H1 (cell line): ENCODE results near the gene SPAG16. TPM values are rescaled to one million over a fixed set of nuclear protein-coding genes. Genes with fewer than 3 reads are reported as not detected.
A peak's percentile ranks its signal among the peaks of the same experiment; 100 is the strongest.

ENCODE experiments used
- CTCF ChIA-PET: fragments of 300-600 bp; sonication (Branson Sonifier 250); formaldehyde crosslinking; loops from one replicate; lab custom pipeline; 2021; ENCODE audit not compliant: partially characterized antibody; lab: Charles Lee
- POLR2A ChIA-PET: fragments of 300-600 bp; sonication (Branson Sonifier 250); formaldehyde crosslinking; loops from one replicate; lab custom pipeline; 2021; ENCODE audit warnings: inconsistent platforms; ENCODE audit not compliant: partially characterized antibody; lab: Charles Lee
- DNase-seq, 2 experiments: peaks; one replicate each; pipeline versions ENCODE4 v3.0.0 to v3.0.0-alpha.2; 2010 to 2022; ENCODE audit warnings: low spot score in 2 of 2, low read depth in 1 of 2, mixed read lengths in 1 of 2
- FAIRE-seq: peaks from 2 replicates; lab custom pipeline; 2011; peaks lifted over from hg19 to GRCh38; lab: Jason Lieb, UNC
- H2AFZ ChIP-seq: 2 replicates; pipeline ENCODE4 v1.8.1; 2012; ENCODE audit warnings: low read length, inconsistent platforms
- H2AK5ac ChIP-seq: 2 replicates; pipeline ENCODE4 v1.6.1; 2013; ENCODE audit warnings: low read depth, low read length
- H2BK120ac ChIP-seq: replicated peaks from 2 replicates; pipeline ENCODE3; 2013; ENCODE audit warnings: low read depth, low read length, inconsistent platforms
- H2BK12ac ChIP-seq: 2 replicates; pipeline ENCODE4 v1.6.1; 2013; ENCODE audit warnings: low read depth, low read length
- H2BK15ac ChIP-seq: 2 replicates; pipeline ENCODE4 v1.6.1; 2013; ENCODE audit warnings: low read length
- H2BK20ac ChIP-seq: 2 replicates; pipeline ENCODE4 v1.6.1; 2013; ENCODE audit warnings: low read length
- H2BK5ac ChIP-seq: 2 replicates; pipeline ENCODE4 v1.6.1; 2013; ENCODE audit warnings: low read depth, low read length
- H3K14ac ChIP-seq: 2 replicates; pipeline ENCODE4 v1.6.1; 2013; ENCODE audit warnings: inconsistent platforms; ENCODE audit not compliant: insufficient read length
- H3K18ac ChIP-seq: 2 replicates; pipeline ENCODE4 v1.6.1; 2013; ENCODE audit warnings: low read length; ENCODE audit errors: extremely low read depth
- H3K23ac ChIP-seq: 2 replicates; pipeline ENCODE4 v1.6.1; 2013; ENCODE audit warnings: inconsistent platforms; ENCODE audit not compliant: insufficient read length
- H3K23me2 ChIP-seq: 2 replicates; pipeline ENCODE4 v1.6.1; 2013; ENCODE audit warnings: low read depth, low read length
- H3K27ac ChIP-seq: 2 replicates; pipeline ENCODE4 v1.6.1; 2011; ENCODE audit warnings: low read depth, low read length, inconsistent platforms
- H3K27me3 ChIP-seq, 4 experiments: replicated peaks in 1 of 4; 1 replicate in 1 of 4; 2 replicates in 3 of 4; pipeline versions ENCODE4 v1.6.1 to v1.8.1; 2011 to 2013; ENCODE audit warnings: low read length in 3 of 4, mild to moderate bottlenecking in 3 of 4, inconsistent platforms in 2 of 4, mixed read lengths in 2 of 4, moderate library complexity in 1 of 4; ENCODE audit not compliant: control insufficient read depth in 3 of 4, insufficient read depth in 3 of 4; ENCODE audit errors: extremely low read depth in 1 of 4
- H3K36me3 ChIP-seq, 4 experiments: 2 replicates each; pipeline versions ENCODE4 v1.6.1 to v1.8.1; 2011 to 2013; ENCODE audit warnings: mild to moderate bottlenecking in 4 of 4, low read length in 3 of 4, moderate library complexity in 2 of 4, control low read depth in 1 of 4, inconsistent platforms in 1 of 4; ENCODE audit not compliant: insufficient read depth in 4 of 4, control insufficient read depth in 2 of 4
- H3K4ac ChIP-seq: replicated peaks from 2 replicates; pipeline ENCODE3; 2013; ENCODE audit warnings: low read length, low read depth, mixed read lengths, inconsistent platforms; ENCODE audit not compliant: insufficient read length
- H3K4me1 ChIP-seq, 4 experiments: replicated peaks in 1 of 4; 1 replicate in 1 of 4; 2 replicates in 3 of 4; pipeline versions ENCODE4 v1.6.1 to v1.8.1; 2011 to 2013; ENCODE audit warnings: low read length in 3 of 4, inconsistent platforms in 2 of 4, mixed read lengths in 1 of 4; ENCODE audit not compliant: insufficient read depth in 4 of 4, control insufficient read depth in 3 of 4
- H3K4me2 ChIP-seq, 2 experiments: 2 replicates each; pipeline versions ENCODE4 v1.6.1 to v1.8.1; 2011 to 2013; ENCODE audit warnings: low read depth in 2 of 2, low read length in 2 of 2, control low read depth in 1 of 2, inconsistent platforms in 1 of 2, mild to moderate bottlenecking in 1 of 2; ENCODE audit not compliant: insufficient read depth in 1 of 2
- H3K4me3 ChIP-seq, 4 experiments: fragments of 200-600, 300-600 bp in 1 of 4; sonication (generic), shearing (Covaris generic), sonication (Bioruptor Twin) in 1 of 4; 2 replicates each; pipeline versions ENCODE4 v1.5.1 to v1.8.1; 2011 to 2016; ENCODE audit warnings: low read length in 4 of 4, low read depth in 3 of 4, control low read depth in 2 of 4, inconsistent platforms in 2 of 4, mild to moderate bottlenecking in 2 of 4, mixed read lengths in 1 of 4, moderate library complexity in 1 of 4; ENCODE audit not compliant: insufficient read depth in 2 of 4; ENCODE audit errors: extremely low read depth in 1 of 4
- H3K56ac ChIP-seq: replicated peaks from 2 replicates; pipeline ENCODE3; 2013; ENCODE audit warnings: low read depth, mild to moderate bottlenecking, mixed read lengths, low read length, inconsistent platforms; ENCODE audit not compliant: insufficient read length
- H3K79me1 ChIP-seq: 2 replicates; pipeline ENCODE4 v1.6.1; 2013; ENCODE audit warnings: low read depth, low read length, control low read depth
- H3K79me2 ChIP-seq, 2 experiments: 2 replicates each; pipeline versions ENCODE4 v1.6.1 to v1.8.1; 2012 to 2013; ENCODE audit warnings: low read length in 2 of 2, mild to moderate bottlenecking in 2 of 2, inconsistent platforms in 1 of 2; ENCODE audit not compliant: insufficient read depth in 2 of 2, control insufficient read depth in 1 of 2
- H3K9ac ChIP-seq, 4 experiments: replicated peaks in 1 of 4; 1 replicate in 1 of 4; 2 replicates in 3 of 4; pipeline versions ENCODE4 v1.6.1 to v1.8.1; 2011 to 2013; ENCODE audit warnings: low read depth in 3 of 4, low read length in 3 of 4, control low read depth in 2 of 4, mild to moderate bottlenecking in 2 of 4, moderate library complexity in 2 of 4, inconsistent platforms in 1 of 4; ENCODE audit errors: extremely low read depth in 1 of 4
- H3K9me3 ChIP-seq, 2 experiments: 2 replicates each; pipeline versions ENCODE4 v1.6.1 to v1.8.1; 2012 to 2013; ENCODE audit warnings: mild to moderate bottlenecking in 2 of 2, moderate library complexity in 2 of 2, control low read depth in 1 of 2, inconsistent platforms in 1 of 2, low read depth in 1 of 2, low read length in 1 of 2, mixed read lengths in 1 of 2; ENCODE audit not compliant: insufficient read depth in 2 of 2
- H4K20me1 ChIP-seq, 2 experiments: replicated peaks in 1 of 2; 2 replicates each; pipeline versions ENCODE3 to v1.8.1; 2011 to 2013; ENCODE audit warnings: inconsistent platforms in 2 of 2, low read length in 2 of 2, mild to moderate bottlenecking in 1 of 2; ENCODE audit not compliant: insufficient read depth in 2 of 2, control insufficient read depth in 1 of 2
- H4K5ac ChIP-seq: 2 replicates; pipeline ENCODE4 v1.6.1; 2013; ENCODE audit warnings: low read length, low read depth, mixed read lengths, inconsistent platforms; ENCODE audit not compliant: insufficient read length
- H4K8ac ChIP-seq: 2 replicates; pipeline ENCODE4 v1.8.0; 2013; ENCODE audit warnings: mild to moderate bottlenecking, moderate library complexity, low read length, inconsistent platforms; ENCODE audit not compliant: insufficient read depth; ENCODE audit errors: extremely low read depth
- H4K91ac ChIP-seq: replicated peaks from 2 replicates; pipeline ENCODE3; 2013; ENCODE audit warnings: low read length, mixed read lengths, inconsistent platforms; ENCODE audit not compliant: insufficient read length
- SP2 ChIP-seq: IDR thresholded peaks from 2 replicates; pipeline ENCODE4 v1.6.1; 2012; ENCODE audit warnings: mild to moderate bottlenecking, low read length, inconsistent platforms
- WGBS, 2 experiments: shearing (Covaris generic) in 1 of 2; methylation state at CpG; one replicate each; pipeline versions ENCODE4 v1.1.6 to v1.1.7; 2013 to 2015; ENCODE audit warnings: low lambda C conversion rate in 2 of 2, mixed read lengths in 2 of 2, inconsistent platforms in 1 of 2, low coverage in 1 of 2, missing lambda C conversion rate in 1 of 2; ENCODE audit not compliant: insufficient replicate concordance in 2 of 2, insufficient coverage in 1 of 2, insufficient read length in 1 of 2; ENCODE audit errors: extremely low coverage in 1 of 2, missing lambda C conversion rate in 1 of 2; 5-methylcytosine and 5-hydroxymethylcytosine counted together
- polyA plus RNA-seq, 7 experiments: library from polyadenylated mRNA; depleted of rRNA in 3 of 7; stranded (reverse) in 5 of 7; unstranded in 2 of 7; fragments of >200 nt in 5 of 7; fragments of 200-250 nt in 2 of 7; gene quantifications; 1 replicate in 5 of 7; 2 replicates in 1 of 7; 4 replicates in 1 of 7; pipeline versions ENCODE4 v1.2.1 to v1.2.3, GENCODE V29; 2011 to 2013; ENCODE audit warnings: missing spikeins in 2 of 7, mixed read lengths in 2 of 7
- total RNA-seq: library from RNA; stranded (reverse); fragmentation: NEBNext Ultra II Directional; extraction: Animal tissue kit (Norgen Biotek cat#: 25700); gene quantifications from 2 replicates; pipeline ENCODE4 v1.2.1, GENCODE V29; 2021

Gene SPAG16
- total and polyA plus RNA-seq, 2 of the 8 experiments (the other 6 are each of a cell fraction or from before 2014, with no cell fraction given), result 6.0 to 14.9 TPM

- no peak for FAIRE-seq
- no peak overlapping the region for H3K4me3 ChIP-seq
- H3K79me1 ChIP-seq, result no peaks in the 10 kb centered on the region
- H3K36me3 ChIP-seq, result no peaks in the 10 kb centered on the region
- H2BK5ac ChIP-seq, result no peak overlapping the region
- H3K4me1 ChIP-seq, result no peaks in the 10 kb centered on the region; a peak in 1 of 7 replicates
- peak overlapping the region; percentile 49; the same call in 1 of the 2 replicates for H2AFZ ChIP-seq
- no peak overlapping the region for H3K18ac ChIP-seq
- H4K91ac ChIP-seq, result no peak overlapping the region
- H4K20me1 ChIP-seq, result no peaks in the 10 kb centered on the region
- no peak for TF ChIP-seq SP2
- no peaks in the 10 kb centered on the region for H3K27me3 ChIP-seq
- no peak overlapping the region for H3K56ac ChIP-seq
- ChIA-PET POLR2A (no interaction called here), CTCF (no interaction called here)
- H3K23me2 ChIP-seq, result no peaks in the 10 kb centered on the region
- no peak overlapping the region for H3K4me2 ChIP-seq
- no peak overlapping the region for H2BK12ac ChIP-seq
- H2AK5ac ChIP-seq, result no peak overlapping the region
- H4K5ac ChIP-seq, result no peak overlapping the region
- no peak overlapping the region for H3K4ac ChIP-seq
- no peak overlapping the region for H3K9ac ChIP-seq
- no peak overlapping the region for H4K8ac ChIP-seq
- WGBS, 2 experiments, result 86% methylated on average over 2 of the region's 2 CpGs; no CpG with 5 or more reads in 1 of the 2 experiments
- H2BK20ac ChIP-seq, result no peak overlapping the region
- 0 out of 2 replicates have a peak overlapping the region, but pooled peaks have one; percentile 72 for H2BK15ac ChIP-seq
- H2BK120ac ChIP-seq, result no peak overlapping the region
- H3K23ac ChIP-seq, result no peak overlapping the region
- no peaks in the 10 kb centered on the region for H3K79me2 ChIP-seq
- no peak overlapping the region for H3K14ac ChIP-seq
- no peaks in the 10 kb centered on the region for H3K9me3 ChIP-seq
- H3K27ac ChIP-seq, result no peak overlapping the region
- no peak for DNase-seq
These were observed 17.8 kb upstream of the SPAG16 start for GRCh38 chr2:213266421-213266820.
